DMS53 (cell line): Measurements from ENCODE around the gene DUSP28.

Experiments used
- DNase-seq: peaks from one replicate; lab custom pipeline; 2025; lab: John Stamatoyannopoulos, UW

Gene DUSP28

GRCh38 chr2:240586919-240587800, 27.0 kb downstream of the DUSP28 start:
- DNase-seq = peak; percentile 80

GRCh38 chr2:240588006-240588655, 28.0 kb downstream of the DUSP28 start:
- no peak for DNase-seq

GRCh38 chr2:240588669-240589068, 28.5 kb downstream of the DUSP28 start:
- DNase-seq = no peak

GRCh38 chr2:240589375-240589774, 29.2 kb downstream of the DUSP28 start:
- DNase-seq = no peak

GRCh38 chr2:240589850-240590525, 29.8 kb downstream of the DUSP28 start:
- DNase-seq = no peak

- DNase-seq = no peak
Observed at GRCh38 chr2:240590681-240591111, 30.5 kb downstream of the DUSP28 start.

- DNase-seq = no peak
Observed at GRCh38 chr2:240591226-240591625, 31.1 kb downstream of the DUSP28 start.

- DNase-seq = no peak
Observed at GRCh38 chr2:240591784-240592183, 31.6 kb downstream of the DUSP28 start.

- no peak for DNase-seq
Observed at GRCh38 chr2:240593026-240593702, 33.0 kb downstream of the DUSP28 start.

GRCh38 chr2:240593703-240594451, 33.7 kb downstream of the DUSP28 start:
- DNase-seq = no peak

- no peak for DNase-seq
Observed at GRCh38 chr2:240594511-240595380, 34.6 kb downstream of the DUSP28 start.

- peak; percentile 46 for DNase-seq
Observed at GRCh38 chr2:240595381-240596079, 35.4 kb downstream of the DUSP28 start.

GRCh38 chr2:240596080-240596460, 35.9 kb downstream of the DUSP28 start:
- no peak for DNase-seq

GRCh38 chr2:240596491-240596931, 36.4 kb downstream of the DUSP28 start:
- DNase-seq = no peak

- DNase-seq = no peak
Observed at GRCh38 chr2:240597054-240597418, 36.9 kb downstream of the DUSP28 start.

GRCh38 chr2:240597419-240598181, 37.4 kb downstream of the DUSP28 start:
- DNase-seq = no peak

GRCh38 chr2:240598311-240598911, 38.3 kb downstream of the DUSP28 start:
- no peak for DNase-seq

GRCh38 chr2:240599141-240599583, 39.0 kb downstream of the DUSP28 start:
- no peak for DNase-seq
